ENCODE data around the gene PADI4.

GRCh38 chr1:17350083-17350482, 42.1 kb downstream of the PADI4 start:
- no peak for TF ChIP-seq CTCF (IDR thresholded peaks at IDR 0.05)
- no peak for TF ChIP-seq POLR2A (IDR thresholded peaks at IDR 0.05)
